GM18517 (cell line): ENCODE results near the gene IZUMO4.

Experiments
- ATAC-seq: cut with Tn5 transposase; IDR thresholded peaks from one replicate; pipeline ENCODE4 v1.9.1; 2021; ENCODE audit warnings: mild to moderate bottlenecking, moderate library complexity; ENCODE audit not compliant: unreplicated experiment

IZUMO4 gene

DNA sequence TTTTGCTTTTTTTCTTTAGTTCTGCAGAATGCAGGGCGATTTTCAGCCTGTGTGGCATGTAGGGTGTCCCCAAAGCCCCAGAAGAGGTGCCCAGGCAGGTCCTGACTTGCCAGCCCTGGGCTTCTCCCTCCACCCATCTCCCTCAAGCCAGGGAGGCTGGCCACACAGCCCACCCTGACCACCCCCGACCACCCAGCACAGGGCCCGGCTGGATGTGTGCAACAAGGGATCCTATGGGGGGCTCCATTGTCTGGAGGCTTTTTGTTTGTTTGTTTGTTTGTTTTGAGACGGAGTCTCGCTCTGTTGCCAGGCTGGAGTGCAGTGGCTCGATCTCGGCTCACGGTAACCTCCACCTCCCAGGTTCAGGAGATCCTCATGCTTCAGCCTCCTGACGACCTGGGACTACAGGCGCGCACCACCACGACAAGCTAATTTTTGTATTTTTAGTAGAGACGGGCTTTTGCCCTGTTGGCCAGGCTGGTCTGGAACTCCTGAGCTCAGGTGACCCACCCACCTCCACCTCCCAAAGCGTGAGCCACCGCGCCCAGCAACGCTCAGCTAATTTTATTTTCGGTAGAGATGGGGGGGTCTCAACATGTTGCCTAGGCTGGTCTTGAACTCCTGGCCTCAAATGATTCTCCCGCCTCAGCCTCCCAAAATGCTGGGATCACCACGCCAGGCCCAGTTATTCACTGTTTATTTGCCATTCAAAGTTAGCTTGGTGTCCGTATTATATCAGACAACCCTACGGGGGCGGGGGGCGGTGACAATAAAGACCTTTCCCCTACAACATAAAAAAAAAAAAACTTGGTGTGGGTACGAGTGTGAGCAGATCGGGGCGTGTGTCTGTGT lies 37.9 kb upstream of the IZUMO4 start:
- no peak for ATAC-seq

DNA sequence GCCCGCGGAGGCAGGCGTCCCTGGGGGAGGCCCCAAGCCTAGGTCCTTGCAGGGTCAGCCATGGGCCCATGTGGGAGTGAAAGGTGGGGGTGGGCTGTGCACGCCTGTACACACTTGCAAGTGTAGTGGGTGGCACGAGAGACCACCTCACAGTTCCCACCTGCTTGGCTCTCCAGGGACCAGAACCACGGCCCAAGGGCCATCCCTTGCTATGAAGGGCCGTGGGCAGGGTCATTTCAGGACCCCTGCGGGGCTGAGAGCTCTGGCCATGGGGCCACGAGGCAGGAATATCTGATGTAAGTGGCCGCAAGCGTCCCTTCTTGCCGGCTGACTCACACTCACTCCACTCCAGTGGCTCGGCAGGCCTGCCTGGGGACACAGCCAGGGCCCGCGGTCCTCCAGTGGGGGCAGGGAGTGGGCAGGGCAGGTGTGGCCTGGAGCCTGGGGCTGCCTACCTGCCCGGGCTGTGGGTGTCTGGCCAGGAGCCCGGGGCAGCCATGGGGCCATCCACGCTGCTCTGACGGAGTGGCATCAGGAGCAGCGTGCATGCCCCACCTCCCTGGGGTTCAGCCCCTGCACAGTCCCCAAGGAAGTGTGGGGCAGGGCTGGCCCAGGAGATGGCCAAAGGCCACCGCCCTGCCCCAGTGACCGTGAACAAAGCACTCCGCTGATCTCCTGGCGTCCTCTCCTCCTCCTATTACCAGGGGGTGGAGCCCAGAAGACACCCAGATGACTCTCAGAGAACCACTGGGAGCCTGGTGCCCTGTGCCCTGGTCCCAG lies 37.1 kb upstream of the IZUMO4 start:
- no peak for ATAC-seq

DNA sequence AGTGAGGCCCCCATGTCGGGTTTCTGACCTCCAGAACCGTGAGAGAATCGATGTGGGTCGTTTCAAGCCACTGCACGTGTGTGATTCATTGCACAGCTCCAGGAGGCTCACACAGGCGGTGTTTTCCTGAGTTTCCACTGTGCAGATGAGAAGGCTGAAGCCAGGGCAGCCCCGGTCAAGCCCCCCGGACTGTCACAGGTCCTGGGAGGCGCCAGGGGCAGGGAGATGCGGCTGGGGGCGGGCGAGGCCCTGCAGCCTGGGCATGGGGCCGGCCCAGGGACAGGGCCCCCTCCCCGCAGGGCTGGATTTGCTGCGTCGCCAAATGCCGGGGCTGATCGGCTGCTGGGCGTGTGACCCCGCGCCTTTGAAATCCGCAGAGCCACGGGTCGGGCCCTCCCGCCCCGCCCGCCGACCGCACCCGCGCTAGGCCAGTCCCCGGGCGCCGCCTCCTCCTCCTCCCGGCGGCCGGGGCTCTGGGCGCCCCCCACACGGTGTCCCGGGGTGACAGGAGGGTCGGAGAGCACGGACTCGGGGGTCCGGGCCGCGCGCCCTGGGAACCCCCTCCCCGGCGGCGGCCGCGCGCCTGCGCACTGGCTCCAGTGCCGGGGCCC lies 35.7 kb upstream of the IZUMO4 start:
- peak; percentile 32 for ATAC-seq

DNA sequence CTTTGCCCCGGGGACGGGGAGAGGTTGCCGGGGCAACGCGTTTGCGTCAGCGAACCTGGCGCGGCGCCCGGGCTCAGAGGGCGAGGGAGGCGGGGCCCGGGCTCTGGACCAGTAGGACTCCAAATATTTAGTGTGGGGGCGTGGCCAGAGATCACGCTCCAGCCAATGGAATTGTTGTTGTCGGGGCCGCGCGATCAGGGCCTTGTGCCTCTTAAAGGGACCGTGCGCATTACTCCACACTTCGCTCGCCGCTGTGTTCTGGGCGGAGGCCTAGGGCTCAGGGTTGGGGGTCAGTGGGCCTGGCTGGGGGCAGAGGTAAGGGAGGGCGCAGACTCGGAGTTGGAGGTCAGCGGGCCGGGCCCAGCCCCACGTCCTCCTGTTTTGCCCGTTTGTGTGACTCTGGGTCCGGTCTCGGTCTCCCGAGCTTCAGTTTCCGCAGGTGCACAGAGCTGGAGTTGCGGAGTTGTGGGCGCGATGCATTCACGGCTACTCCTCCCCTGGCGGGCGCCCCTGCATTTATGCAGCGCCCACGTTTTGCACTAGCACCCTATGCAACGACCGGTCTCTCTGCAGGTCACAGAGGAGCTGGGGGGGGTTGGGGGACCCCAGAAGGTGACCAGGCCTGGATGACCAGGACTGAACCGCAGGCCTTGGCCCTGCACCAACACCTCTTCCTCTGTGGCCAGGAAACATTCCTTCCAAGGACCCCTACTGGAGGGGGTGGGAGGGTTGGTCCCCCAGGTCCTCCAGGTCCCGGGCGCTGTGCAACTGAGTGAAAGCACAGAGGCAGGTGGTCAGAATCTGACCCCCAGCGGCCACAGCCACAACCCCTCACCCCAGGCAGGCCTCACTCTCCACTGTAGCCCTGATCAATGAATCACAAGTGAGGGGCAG lies 35.0 kb upstream of the IZUMO4 start:
- peak; percentile 66 for ATAC-seq

DNA sequence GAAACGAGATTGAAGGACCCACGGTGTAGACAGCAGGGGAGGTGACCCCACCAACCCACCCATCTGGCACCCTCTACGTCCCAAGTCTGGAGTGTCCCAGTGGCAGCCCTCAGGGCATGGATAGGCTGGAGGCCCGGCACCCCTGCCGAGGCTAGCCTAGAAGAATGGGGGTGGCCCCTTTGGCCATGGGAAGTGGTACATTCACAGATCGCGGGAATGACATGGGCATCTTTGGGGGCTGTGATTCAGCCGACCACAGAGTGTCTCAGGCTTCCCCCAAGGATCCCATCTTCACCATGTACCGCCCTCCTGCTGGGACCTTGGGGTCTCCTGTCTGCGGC lies 34.4 kb upstream of the IZUMO4 start:
- ATAC-seq, result no peak

DNA sequence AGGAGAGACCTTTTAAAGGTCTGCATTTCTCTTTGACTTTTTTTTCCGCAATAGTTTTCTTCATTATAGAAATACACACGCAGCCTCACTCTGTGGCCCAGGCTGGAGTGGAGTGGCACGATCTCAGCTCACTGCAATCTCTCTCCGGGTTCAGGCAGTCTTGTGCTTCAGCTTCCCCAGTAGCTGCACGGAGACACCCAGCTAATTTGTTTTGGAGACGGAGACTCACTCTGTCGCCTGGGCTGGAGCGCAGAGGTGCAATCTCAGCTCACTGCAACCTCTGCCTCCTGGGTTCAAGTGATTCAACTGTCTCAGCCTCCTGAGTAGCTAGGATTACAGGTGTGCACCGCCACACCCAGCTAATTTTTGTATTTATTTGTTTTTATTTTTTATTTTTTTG lies 33.9 kb upstream of the IZUMO4 start:
- ATAC-seq, result no peak

DNA sequence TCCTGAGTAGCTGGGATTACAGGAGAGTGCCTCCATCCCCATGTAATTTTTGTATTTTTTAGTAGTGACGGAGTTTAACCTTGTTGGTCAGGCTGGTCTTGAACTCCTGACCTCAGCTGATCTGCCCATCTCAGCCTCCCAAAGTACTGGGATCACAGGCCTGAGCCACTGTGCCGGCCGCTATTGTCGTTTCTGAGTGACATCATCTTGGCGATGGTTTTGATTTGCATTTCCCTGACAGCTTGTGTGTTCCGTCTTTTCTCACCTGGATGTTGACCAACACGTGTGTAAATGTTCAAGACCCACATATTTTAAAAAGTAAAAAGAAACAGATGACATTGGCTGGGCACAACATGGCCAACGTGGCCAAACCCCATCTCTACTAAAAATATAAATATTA lies 32.9 kb upstream of the IZUMO4 start:
- ATAC-seq, result no peak

DNA sequence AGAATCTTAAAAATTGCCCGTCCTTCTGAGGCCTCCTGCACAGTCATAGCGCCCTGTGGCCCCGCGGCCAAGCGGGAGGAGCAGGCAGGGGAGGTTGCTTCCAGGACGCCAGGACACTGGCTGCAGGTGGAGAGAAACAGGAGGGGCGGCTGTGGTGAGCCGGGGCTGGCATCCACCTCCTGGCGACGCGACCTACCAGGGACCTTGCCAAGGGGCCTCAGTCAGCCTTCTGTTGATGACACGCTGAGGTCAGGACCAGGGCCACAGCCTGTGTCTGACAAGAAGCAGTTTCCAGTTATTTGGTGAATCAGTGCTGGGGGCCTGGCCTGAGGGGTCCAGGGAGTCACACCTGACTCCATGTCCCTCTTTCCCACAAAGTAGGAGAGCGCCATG lies 32.3 kb upstream of the IZUMO4 start:
- ATAC-seq, result no peak

DNA sequence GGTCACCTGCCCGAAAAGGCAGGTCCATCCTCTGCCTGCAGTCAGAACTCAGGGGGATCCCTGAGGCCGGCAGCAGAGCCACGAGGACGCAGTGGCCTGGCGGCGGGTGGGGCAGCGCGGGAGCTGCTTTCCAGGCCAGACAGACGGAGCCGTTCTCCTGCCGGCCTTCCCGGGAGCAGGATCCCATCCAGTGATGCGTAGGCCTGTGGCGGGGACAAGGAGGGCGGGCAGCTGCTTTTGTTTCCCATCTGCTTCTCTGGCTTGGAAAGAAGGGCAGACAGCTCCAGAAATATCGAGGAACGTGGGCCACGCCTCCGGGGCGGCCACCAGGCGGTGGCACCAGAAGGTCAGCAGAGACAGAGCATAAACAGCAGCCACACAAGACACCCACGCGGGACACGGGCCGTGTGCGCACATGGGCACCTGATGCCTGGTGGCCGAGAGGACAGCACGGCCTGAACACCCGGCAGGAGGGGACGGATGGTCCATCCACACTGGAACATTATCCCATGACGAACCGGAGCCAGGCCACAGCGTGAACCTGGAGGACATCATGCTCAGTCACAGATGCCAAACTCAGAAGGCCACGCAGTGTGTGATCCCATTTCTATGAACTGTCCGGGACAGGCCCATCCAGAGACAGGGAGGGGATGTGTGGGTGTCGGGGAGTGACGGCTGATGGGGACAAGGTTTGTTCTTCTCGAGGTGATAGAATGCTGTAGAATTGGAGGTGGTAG lies 31.8 kb upstream of the IZUMO4 start:
- no peak for ATAC-seq

DNA sequence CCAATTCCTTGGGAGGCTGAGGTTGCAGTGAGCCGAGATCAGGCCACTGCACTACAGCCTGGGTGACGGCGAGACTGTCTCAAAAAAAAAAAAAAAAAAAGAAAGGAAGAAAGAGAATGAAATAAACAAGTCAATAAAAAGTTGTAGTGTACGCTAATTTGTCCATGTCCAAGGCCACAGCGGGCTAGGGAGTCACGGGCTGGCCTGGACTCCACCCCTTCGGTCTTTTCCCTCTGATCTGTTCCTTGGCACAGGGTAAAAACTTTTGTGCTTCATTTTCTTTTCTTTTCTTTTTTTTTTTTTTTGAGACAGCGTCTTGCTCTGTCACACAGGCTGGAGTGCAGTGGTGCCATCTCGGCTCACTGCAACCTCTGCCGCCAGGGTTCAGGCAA lies 26.3 kb upstream of the IZUMO4 start:
- ATAC-seq, result no peak

DNA sequence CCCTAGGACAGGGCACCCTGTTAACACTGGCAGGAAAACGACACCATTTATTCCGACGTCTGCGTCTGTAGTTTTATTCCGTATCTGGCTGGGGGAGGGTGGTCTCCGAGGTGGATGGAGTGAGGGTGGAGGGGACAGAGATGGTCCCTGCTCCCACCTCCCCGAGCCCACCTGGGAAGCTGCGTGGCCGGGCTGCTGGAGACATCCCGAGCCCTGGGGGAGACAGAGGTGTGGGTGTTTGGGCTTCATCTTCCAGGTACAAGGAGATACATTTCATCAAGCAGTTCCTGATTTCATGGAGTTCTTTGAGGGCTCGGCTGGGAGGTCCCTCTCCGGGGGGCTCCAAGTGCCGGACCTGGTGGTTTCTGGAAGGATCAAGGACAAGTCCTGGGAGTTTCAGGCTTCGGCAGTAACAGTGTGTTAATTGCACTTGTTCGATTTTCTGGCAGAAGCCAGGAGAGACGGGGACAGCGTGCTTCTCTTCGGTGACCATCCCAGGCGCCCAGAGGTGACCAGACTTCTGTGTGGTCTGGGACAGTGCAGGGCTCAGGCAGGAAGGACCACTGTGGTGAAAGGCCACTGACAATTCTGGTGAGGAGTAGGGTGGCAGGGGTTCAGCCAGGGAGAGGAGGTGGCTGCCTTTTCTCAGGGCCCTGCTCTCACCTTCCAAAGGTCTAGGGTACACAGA lies 25.6 kb upstream of the IZUMO4 start:
- ATAC-seq, result no peak

DNA sequence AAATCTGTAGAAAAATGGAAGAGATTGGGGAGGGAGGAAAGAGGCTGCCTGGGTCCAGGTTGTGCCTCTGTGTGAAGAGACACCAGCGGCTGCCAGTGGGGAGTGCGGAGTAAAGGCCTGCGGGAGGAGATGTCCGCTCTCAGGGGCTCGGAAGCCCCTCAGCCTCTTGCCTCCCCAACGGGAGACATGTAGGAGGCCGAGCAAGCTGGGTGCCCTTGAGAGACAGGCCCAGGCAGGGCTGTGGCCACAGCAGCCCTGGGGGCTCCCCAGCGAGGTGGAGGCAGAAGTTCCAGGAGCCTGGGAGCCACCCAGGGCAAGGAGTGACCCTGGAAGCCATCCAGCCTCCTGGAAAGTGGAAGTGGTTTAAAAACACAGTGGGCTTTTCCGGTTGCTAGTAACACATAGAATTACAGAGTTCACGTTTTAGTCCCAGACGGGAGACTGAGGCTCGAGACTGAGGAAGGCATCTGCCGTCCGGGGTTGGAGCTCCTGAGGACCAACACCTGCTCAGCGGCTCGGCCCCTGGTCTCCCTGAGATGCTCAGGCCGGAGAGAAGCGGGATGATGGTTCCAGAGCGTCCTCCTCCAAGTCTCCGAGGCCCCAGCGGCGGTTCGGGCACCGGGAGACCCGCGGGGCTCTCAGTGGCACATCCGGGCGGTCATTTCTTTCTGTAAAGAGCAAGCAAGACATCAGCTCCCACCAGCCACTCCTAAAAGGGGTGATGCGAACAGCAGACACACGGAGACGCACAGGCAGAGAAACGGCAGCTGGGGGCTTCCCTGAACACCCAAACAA lies 23.8 kb upstream of the IZUMO4 start:
- ATAC-seq, result no peak

DNA sequence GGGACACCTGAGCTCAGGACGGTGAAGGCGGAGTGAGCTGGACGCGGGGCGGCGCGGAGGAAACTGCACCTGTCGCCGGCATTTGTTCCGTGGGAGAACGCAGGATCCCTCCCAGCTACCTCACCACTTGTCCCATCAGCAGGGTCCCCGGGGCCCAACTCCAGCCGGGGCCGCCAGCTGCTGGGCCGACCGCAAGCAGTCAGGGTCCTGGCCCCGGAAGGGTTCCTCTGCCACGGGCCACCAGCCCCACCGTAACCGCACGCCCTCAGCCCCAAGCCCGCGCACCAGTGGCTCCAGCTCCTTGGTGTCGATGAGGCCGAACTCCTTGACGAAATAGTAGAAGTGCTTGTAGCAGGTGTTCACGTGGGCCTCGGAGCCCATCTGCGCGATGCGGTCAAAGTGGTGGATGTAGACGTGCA lies 20.2 kb upstream of the IZUMO4 start:
- no peak for ATAC-seq

DNA sequence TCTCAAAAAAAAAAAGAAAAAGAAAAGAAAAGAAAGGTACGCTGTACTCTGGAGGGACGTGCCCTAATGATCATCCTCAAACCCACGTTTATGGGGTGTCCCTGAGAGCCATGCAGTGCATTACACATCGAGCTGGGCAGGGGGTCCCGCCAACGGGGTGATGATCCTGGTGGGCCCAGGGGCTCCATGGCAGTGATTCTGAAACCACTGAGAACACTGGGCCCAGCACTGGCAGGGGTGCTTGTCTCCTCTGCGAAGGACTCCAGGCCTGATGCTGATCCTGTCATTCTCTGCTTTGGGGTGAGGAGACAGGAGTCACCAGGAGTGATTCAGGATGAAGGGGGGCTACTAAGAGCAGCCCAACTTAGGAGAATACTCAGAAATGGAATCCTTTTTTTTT lies 19.3 kb upstream of the IZUMO4 start:
- ATAC-seq, result no peak

DNA sequence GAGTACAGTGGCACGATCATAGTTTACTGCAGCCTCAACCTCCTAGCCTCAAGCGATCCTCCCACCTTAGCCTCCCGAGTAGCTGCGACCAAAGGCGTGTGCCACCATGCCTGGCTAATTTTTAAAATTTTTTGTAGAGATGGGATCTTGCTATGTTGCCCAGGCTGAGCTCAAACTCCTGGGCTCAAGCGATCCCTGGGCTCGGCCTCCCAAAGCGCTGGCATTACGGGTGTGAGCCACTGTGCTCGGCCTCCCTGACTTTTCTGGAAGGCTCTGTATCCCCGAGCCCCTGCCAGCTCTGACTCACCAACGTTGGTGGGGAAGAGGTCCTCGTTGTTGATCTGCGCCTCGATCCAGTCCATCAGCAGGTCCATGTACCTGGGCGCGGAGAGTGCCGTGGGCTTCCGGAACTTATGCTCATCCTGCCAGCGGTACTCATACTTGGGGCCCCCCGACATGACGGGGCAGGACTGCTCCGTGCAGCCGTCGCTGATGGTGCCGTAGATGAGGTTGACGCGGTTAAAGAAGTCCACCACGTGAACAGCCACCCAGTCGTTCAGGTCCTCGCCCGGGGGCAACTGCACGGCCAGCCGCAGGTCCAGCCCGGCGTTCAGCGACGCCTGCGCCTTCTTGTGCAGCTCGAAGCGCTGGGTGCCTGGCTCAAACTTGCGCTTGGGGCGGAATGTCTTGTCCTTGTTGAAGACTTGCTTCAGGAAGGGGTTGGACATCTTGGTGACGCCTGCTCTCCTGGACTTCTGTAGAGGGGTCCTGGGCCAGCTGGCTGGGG lies 18.7 kb upstream of the IZUMO4 start:
- ATAC-seq, result no peak

DNA sequence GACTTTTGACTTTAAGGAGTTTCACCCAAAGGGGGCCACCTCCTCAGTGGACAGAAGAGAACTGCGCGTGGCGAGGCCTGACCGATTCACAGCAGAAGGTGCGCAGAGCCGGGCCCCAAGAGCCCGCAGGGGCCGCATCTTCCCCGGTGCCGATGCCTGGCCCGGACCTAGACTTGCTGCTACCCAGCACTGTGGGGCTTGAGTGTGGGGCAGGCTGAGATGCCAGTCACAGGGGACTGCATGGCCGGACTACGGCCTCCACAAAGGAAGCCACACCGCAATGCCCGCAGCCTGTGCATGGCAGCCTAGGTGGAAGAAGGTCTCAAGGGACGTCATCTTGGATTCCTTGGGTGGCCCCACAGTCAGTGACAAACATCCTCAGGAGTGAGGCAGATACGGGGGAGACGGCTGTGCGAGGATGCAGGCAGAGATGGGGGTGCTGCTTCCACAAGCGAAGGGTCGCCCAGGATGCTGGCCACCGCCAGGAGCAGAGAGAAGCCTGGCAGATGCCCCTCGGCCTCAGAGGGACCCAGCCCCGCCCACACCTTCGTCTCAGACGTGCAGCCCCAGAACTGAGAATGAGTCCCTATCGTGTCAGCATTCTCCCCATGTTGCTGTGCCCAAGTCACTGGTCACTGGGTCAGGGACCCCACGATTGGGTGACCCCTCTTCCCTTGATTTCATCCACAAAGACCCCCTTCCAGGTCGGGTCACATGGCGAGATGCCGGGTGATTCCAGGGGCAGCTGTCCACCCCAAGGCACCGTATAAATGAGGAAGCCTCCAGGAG lies 17.4 kb upstream of the IZUMO4 start:
- no peak for ATAC-seq

DNA sequence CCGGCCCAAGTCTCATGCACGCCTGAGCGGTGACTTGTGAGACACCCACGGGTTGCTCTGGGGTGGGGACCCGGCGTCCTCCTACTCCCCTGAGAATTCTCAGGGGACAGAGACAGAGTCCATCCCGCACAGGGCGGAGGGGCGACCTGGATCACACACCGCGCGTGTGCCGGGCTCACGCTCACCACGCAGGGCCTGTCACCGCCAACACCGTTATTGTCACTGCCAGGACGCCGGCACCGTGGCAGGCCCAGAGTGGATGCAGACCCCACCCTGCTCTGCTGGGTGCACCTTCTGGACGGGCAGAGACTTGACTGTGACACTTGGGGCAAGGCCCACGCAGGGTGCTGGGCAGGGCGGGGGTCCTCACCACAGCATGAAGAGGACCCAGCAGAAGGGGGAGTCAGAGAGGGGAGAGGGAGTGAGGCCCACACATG lies 16.8 kb upstream of the IZUMO4 start:
- no peak for ATAC-seq
